GM23248 (cell line): Measurements from ENCODE around the gene TRIM25.

ENCODE experiments used
- EZH2 ChIP-seq: fragments of 200-600 bp; sonication (generic); IDR thresholded peaks from 2 replicates; pipeline ENCODE4 v1.6.1; 2018; ENCODE audit warnings: antibody characterized with exemption, mild to moderate bottlenecking; ENCODE audit not compliant: insufficient read depth, poor library complexity, severe bottlenecking
- EZH2phosphoT487 ChIP-seq: fragments of 200-600 bp; sonication (generic); IDR thresholded peaks from 2 replicates; pipeline ENCODE4 v1.6.1; 2018; ENCODE audit warnings: antibody characterized with exemption, moderate library complexity, mild to moderate bottlenecking, low read depth; ENCODE audit not compliant: insufficient read depth

DNA sequence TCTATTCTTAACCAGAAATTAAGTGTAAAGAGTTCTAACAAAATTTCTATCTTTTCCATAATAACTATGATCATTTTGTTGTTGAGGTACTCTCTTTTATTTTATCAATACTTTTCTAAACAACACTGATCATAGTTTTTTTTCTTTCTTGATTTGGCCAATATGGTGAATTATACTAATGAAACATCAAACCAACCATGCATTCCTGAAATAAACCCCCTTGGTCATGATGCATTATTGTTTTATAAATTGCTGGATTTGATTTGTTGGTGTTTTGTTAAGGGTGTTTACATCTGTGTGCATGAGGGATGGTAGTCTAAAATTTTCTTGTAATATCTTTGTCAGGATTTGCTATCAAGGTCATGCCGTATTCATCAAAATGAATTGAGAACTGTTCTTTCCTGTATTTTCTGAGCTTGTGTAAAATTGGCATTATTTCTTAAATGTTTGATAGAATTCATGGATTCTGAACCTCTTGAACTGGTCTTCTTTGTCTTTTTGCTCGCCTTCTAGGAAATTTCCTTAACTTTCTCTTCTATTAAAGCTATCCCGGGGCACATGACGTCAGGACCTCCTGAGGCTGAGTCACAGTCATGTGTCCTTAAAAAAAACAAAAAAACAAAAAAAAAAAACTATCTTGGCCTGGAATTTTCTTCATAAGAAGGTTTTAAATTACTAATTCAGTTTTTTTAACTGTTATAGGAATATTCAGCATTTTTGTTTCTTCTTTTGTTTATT, 3.9 kb upstream of the TRIM25 start:
- TF ChIP-seq EZH2 = no peak
- no peak for TF ChIP-seq EZH2phosphoT487
